ENCODE results near the gene ZC3H6.

GRCh38 chr2:112311932-112312331, 36.5 kb downstream of the ZC3H6 start:
- TF ChIP-seq, protein P1, sequence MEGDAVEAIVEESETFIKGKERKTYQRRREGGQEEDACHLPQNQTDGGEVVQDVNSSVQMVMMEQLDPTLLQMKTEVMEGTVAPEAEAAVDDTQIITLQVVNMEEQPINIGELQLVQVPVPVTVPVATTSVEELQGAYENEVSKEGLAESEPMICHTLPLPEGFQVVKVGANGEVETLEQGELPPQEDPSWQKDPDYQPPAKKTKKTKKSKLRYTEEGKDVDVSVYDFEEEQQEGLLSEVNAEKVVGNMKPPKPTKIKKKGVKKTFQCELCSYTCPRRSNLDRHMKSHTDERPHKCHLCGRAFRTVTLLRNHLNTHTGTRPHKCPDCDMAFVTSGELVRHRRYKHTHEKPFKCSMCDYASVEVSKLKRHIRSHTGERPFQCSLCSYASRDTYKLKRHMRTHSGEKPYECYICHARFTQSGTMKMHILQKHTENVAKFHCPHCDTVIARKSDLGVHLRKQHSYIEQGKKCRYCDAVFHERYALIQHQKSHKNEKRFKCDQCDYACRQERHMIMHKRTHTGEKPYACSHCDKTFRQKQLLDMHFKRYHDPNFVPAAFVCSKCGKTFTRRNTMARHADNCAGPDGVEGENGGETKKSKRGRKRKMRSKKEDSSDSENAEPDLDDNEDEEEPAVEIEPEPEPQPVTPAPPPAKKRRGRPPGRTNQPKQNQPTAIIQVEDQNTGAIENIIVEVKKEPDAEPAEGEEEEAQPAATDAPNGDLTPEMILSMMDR (IDR thresholded peaks at IDR 0.05), result no peak
- TF ChIP-seq ZFX (IDR thresholded peaks at IDR 0.05; ENCODE audit: borderline replicate concordance), result no peak

All from 22Rv1 (cell line).